HepG2 (cell line): ENCODE data around the gene PNRC1. TPM values are rescaled to one million over a fixed set of nuclear protein-coding genes. Genes with fewer than 3 reads are reported as not detected.

Source experiments
- ATF6 ChIP-seq: sonication (generic); formaldehyde crosslinking; conservative IDR thresholded peaks from 2 replicates; pipeline ENCODE4 v1.4.0; 2020; ENCODE audit warnings: missing genetic modification reagents
- GABPA ChIP-seq, 2 experiments: IDR thresholded peaks; 2 replicates each; pipeline ENCODE4 v1.6.1; 2011 to 2016; ENCODE audit warnings: low read depth in 2 of 2, low read length in 1 of 2, missing biosample characterization in 1 of 2, missing genetic modification characterization in 1 of 2
- KIAA2018 ChIP-seq: sonication (generic); formaldehyde crosslinking; IDR thresholded peaks from 2 replicates; pipeline ENCODE4 v1.5.0; 2020; ENCODE audit warnings: mild to moderate bottlenecking, missing genetic modification reagents, borderline replicate concordance
- RBFOX2 ChIP-seq: fragments of 200-400 bp; formaldehyde crosslinking; IDR thresholded peaks from 2 replicates; pipeline ENCODE4 v1.6.1; 2017; ENCODE audit warnings: low read depth, mild to moderate bottlenecking, low read length
- SOX5 ChIP-seq: IDR thresholded peaks from 2 replicates; pipeline ENCODE4 v1.6.1; 2016; ENCODE audit warnings: borderline replicate concordance
- SP1 ChIP-seq, 2 experiments: fragments of 450-650 bp in 1 of 2; sonication (generic) in 1 of 2; formaldehyde crosslinking in 1 of 2; IDR thresholded peaks; 2 replicates each; pipeline versions ENCODE4 v1.4.0 to v1.6.1; 2016 to 2020; ENCODE audit warnings: missing genetic modification reagents in 1 of 2
- THAP8 ChIP-seq: sonication (generic); formaldehyde crosslinking; IDR thresholded peaks from 2 replicates; pipeline ENCODE4 v1.5.1; 2020; ENCODE audit warnings: missing genetic modification reagents, mild to moderate bottlenecking, borderline replicate concordance
- ZNF276 ChIP-seq: sonication (generic); formaldehyde crosslinking; IDR thresholded peaks from 2 replicates; pipeline ENCODE4 v1.4.0; 2020; ENCODE audit warnings: mild to moderate bottlenecking, low read depth, missing genetic modification reagents
- ZNF543 ChIP-seq: sonication (generic); formaldehyde crosslinking; IDR thresholded peaks from 2 replicates; pipeline ENCODE4 v1.4.0; 2020; ENCODE audit warnings: mild to moderate bottlenecking, missing genetic modification reagents
- ZNF773 ChIP-seq: sonication (generic); formaldehyde crosslinking; IDR thresholded peaks from 2 replicates; pipeline ENCODE4 v1.4.0; 2020; ENCODE audit warnings: missing genetic modification reagents, borderline replicate concordance
- ZNF816 ChIP-seq: sonication (generic); formaldehyde crosslinking; IDR thresholded peaks from 2 replicates; pipeline ENCODE4 v1.8.0; 2022; ENCODE audit warnings: missing genetic modification reagents, mild to moderate bottlenecking, borderline replicate concordance
- polyA plus RNA-seq, 8 experiments: library from polyadenylated mRNA; depleted of rRNA in 3 of 8; stranded (reverse) in 7 of 8; unstranded in 1 of 8; fragments of >200 nt; fragmentation: Illumina TruSeq in 4 of 8; extraction: Trizol in 4 of 8; gene quantifications; 2 replicates each; pipeline versions ENCODE4 v1.2.1 to v1.2.3, GENCODE V29; 2011 to 2016; ENCODE audit warnings: low read depth in 4 of 8, missing spikeins in 1 of 8, mixed read lengths in 1 of 8; ENCODE audit not compliant: insufficient read depth in 1 of 8
- total RNA-seq, 5 experiments: library from RNA; depleted of rRNA; stranded (reverse); fragments of >200 nt; fragmentation: Illumina TruSeq; extraction: Trizol; gene quantifications; 2 replicates each; pipeline ENCODE4 v1.2.3, GENCODE V29; 2016; ENCODE audit warnings: low read depth in 1 of 5

Gene PNRC1
- total and polyA plus RNA-seq, 2 of the 13 experiments (the other 11 are each of a cell fraction or from before 2014, with no cell fraction given): 17.6 to 36.0 TPM

GRCh38 chr6:89081423-89082322 is 1.1 kb downstream of the PNRC1 start (continued):
- TF ChIP-seq THAP8 (CRISPR knock-in tag) (peak; percentile 95; the same call in 1 of the 2 replicates), GABPA (IDR thresholded peaks at IDR 0.05; ENCODE audit: low read depth, low read length) (no peak), GABPA (CRISPR knock-in tag; IDR thresholded peaks at IDR 0.05; ENCODE audit: low read depth) (no peak), ATF6 (CRISPR knock-in tag) (0 out of 2 replicates have a peak, but pooled peaks have one; percentile 55), SP1 (IDR thresholded peaks at IDR 0.05) (no peak), SP1 (CRISPR knock-in tag; IDR thresholded peaks at IDR 0.05) (peak; percentile 41; the same call in 1 of the 2 replicates), ZNF276 (no peak), ZNF543 (CRISPR knock-in tag) (0 out of 2 replicates have a peak, but pooled peaks have one; percentile 49), ZNF816 (CRISPR knock-in tag) (peak; percentile 87; the same call in 1 of the 2 replicates), SOX5 (CRISPR knock-in tag) (peak; percentile 67), RBFOX2 (peak; percentile 94), KIAA2018 (no peak), ZNF773 (CRISPR knock-in tag) (0 out of 2 replicates have a peak, but pooled peaks have one; percentile 7)
